Measurements from ENCODE around the gene SUSD1.

SUSD1 gene

DNA sequence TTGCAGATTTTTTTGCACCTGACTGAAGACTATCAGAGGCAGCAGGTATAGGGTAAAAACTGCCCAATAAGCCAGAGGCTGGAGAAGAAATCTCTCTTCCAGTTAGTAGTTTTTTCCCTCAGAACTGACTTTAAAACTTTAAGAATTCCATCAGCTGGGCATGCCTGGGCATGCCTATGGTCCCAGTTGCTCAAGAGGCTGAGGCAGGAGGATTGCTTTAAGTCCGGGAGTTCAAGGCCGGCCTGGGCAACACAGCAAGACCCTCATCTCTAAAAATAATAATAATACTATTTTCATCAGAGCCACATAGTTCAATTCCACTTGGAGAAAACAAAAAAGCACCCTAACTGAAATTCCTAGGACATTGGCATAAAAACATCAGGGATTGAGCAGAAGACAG, 30.3 kb downstream of the SUSD1 start:
- Histone ChIP-seq H3K4me1 (ENCODE audit: insufficient read depth, low read length) (no peaks in the 10 kb centered on the region), H3K4me3 (ENCODE audit: low read depth in 1 of 2, low read length in 2 of 2) (no peak overlapping the region), H3K9me3 (ENCODE audit: insufficient read depth, low read length, severe bottlenecking) (no peaks in the 10 kb centered on the region), H3K36me3 (ENCODE audit: insufficient read depth, low read length) (peaks cover 4% of the 10 kb centered on the region), H3K27ac (ENCODE audit: low read length) (no peak overlapping the region), H2AFZ (ENCODE audit: low read depth, low read length) (no peak overlapping the region), H3K27me3 (ENCODE audit: insufficient read depth, low read length, poor library complexity) (no peaks in the 10 kb centered on the region), H3K79me2 (ENCODE audit: insufficient read depth, low read length) (no peaks in the 10 kb centered on the region), H3K4me2 (ENCODE audit: insufficient read depth, low read length) (no peak overlapping the region), H4K20me1 (ENCODE audit: insufficient read depth, low read length) (no peaks in the 10 kb centered on the region), H3K9ac (ENCODE audit: low read depth, low read length) (no peak overlapping the region)
- DNase-seq = no peak
- TF ChIP-seq, protein P1, sequence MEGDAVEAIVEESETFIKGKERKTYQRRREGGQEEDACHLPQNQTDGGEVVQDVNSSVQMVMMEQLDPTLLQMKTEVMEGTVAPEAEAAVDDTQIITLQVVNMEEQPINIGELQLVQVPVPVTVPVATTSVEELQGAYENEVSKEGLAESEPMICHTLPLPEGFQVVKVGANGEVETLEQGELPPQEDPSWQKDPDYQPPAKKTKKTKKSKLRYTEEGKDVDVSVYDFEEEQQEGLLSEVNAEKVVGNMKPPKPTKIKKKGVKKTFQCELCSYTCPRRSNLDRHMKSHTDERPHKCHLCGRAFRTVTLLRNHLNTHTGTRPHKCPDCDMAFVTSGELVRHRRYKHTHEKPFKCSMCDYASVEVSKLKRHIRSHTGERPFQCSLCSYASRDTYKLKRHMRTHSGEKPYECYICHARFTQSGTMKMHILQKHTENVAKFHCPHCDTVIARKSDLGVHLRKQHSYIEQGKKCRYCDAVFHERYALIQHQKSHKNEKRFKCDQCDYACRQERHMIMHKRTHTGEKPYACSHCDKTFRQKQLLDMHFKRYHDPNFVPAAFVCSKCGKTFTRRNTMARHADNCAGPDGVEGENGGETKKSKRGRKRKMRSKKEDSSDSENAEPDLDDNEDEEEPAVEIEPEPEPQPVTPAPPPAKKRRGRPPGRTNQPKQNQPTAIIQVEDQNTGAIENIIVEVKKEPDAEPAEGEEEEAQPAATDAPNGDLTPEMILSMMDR (IDR thresholded peaks at IDR 0.05; ENCODE audit: borderline replicate concordance, extremely low read depth, low read length, poor library complexity, severe bottlenecking) = no peak
- no peak for TF ChIP-seq EZH2 (IDR thresholded peaks at IDR 0.05; ENCODE audit: borderline replicate concordance, low read depth, low read length, severe bottlenecking)
- ATAC-seq (ENCODE audit: insufficient read depth, low read depth) = no peak

GRCh38 chr9:112142420-112142819, 32.7 kb downstream of the SUSD1 start:
- no peaks in the 10 kb centered on the region for H3K9me3 ChIP-seq (ENCODE audit: insufficient read depth, low read length, severe bottlenecking)
- peaks cover 4% of the 10 kb centered on the region for H3K36me3 ChIP-seq (ENCODE audit: insufficient read depth, low read length)
- H2AFZ ChIP-seq (ENCODE audit: low read depth, low read length) = no peak overlapping the region
- H3K27me3 ChIP-seq (ENCODE audit: insufficient read depth, low read length, poor library complexity) = no peaks in the 10 kb centered on the region
- H3K27ac ChIP-seq (ENCODE audit: low read length) = no peak overlapping the region
- no peak overlapping the region for H3K4me3 ChIP-seq (ENCODE audit: low read depth in 1 of 2, low read length in 2 of 2)
- ATAC-seq (ENCODE audit: insufficient read depth, low read depth) (no peak), DNase-seq (no peak)
- H3K4me2 ChIP-seq (ENCODE audit: insufficient read depth, low read length) = no peak overlapping the region
- no peaks in the 10 kb centered on the region for H3K79me2 ChIP-seq (ENCODE audit: insufficient read depth, low read length)
- H3K4me1 ChIP-seq (ENCODE audit: insufficient read depth, low read length) = no peaks in the 10 kb centered on the region
- H3K9ac ChIP-seq (ENCODE audit: low read depth, low read length) = no peak overlapping the region
- H4K20me1 ChIP-seq (ENCODE audit: insufficient read depth, low read length) = no peaks in the 10 kb centered on the region
- no peak for TF ChIP-seq EZH2 (IDR thresholded peaks at IDR 0.05; ENCODE audit: borderline replicate concordance, low read depth, low read length, severe bottlenecking)
- TF ChIP-seq, protein P1 (IDR thresholded peaks at IDR 0.05; ENCODE audit: borderline replicate concordance, extremely low read depth, low read length, poor library complexity, severe bottlenecking) = no peak

DNA sequence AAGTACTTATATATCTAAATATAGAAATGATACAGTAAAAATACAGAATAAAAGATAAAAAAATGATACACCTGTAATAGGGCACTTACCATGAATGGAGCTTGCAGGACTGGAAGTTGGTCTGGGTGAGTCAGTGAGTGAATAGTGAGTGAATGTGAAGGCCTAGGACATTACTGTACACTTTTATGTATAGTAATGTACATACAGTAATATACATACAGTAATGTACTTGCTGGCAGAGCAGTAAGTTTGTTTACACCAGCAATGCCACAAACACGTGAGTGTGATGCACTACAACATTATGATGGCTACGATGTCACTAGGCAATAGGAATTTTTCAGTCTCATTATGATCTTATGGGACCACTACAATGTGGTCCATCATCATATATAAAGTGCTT, 34.2 kb downstream of the SUSD1 start:
- H2AFZ ChIP-seq (ENCODE audit: low read depth, low read length) = no peak overlapping the region
- H3K4me3 ChIP-seq (ENCODE audit: low read depth in 1 of 2, low read length in 2 of 2) = no peak overlapping the region
- H3K4me1 ChIP-seq (ENCODE audit: insufficient read depth, low read length) = no peaks in the 10 kb centered on the region
- DNase-seq = no peak
- no peaks in the 10 kb centered on the region for H4K20me1 ChIP-seq (ENCODE audit: insufficient read depth, low read length)
- H3K79me2 ChIP-seq (ENCODE audit: insufficient read depth, low read length) = no peaks in the 10 kb centered on the region
- H3K27ac ChIP-seq (ENCODE audit: low read length) = no peak overlapping the region
- no peak for ATAC-seq (ENCODE audit: insufficient read depth, low read depth)
- H3K36me3 ChIP-seq (ENCODE audit: insufficient read depth, low read length) = peaks cover 4% of the 10 kb centered on the region
- H3K4me2 ChIP-seq (ENCODE audit: insufficient read depth, low read length) = no peak overlapping the region
- H3K27me3 ChIP-seq (ENCODE audit: insufficient read depth, low read length, poor library complexity) = no peaks in the 10 kb centered on the region
- no peaks in the 10 kb centered on the region for H3K9me3 ChIP-seq (ENCODE audit: insufficient read depth, low read length, severe bottlenecking)
- H3K9ac ChIP-seq (ENCODE audit: low read depth, low read length) = no peak overlapping the region
- TF ChIP-seq EZH2 (IDR thresholded peaks at IDR 0.05; ENCODE audit: borderline replicate concordance, low read depth, low read length, severe bottlenecking) = no peak
- TF ChIP-seq, protein P1 (IDR thresholded peaks at IDR 0.05; ENCODE audit: borderline replicate concordance, extremely low read depth, low read length, poor library complexity, severe bottlenecking) = no peak

DNA sequence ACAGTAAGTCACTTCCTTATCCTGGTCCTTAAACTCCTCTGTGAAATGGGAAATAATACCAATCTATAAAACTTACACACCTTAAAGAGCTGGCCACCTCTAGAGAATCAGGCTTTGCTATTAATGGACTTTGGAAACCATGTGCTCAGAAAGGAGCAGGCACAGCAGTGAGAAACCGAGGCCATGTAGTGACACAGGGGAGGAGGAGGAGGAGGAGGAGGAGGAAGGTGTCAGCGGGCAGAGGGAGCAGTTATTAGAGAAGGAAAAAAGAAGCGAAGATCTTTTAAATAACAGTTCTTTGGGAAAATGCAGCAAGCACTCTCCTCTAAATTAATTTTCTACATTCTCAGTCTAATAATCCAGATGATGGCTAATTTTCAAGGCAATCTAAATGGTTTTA, 38.0 kb downstream of the SUSD1 start:
- Histone ChIP-seq H3K36me3 (ENCODE audit: insufficient read depth, low read length) (no peaks in the 10 kb centered on the region; the same call in none of the 2 replicates), H3K4me1 (ENCODE audit: insufficient read depth, low read length) (no peaks in the 10 kb centered on the region), H3K79me2 (ENCODE audit: insufficient read depth, low read length) (no peaks in the 10 kb centered on the region), H3K4me3 (ENCODE audit: low read depth in 1 of 2, low read length in 2 of 2) (no peak overlapping the region), H2AFZ (ENCODE audit: low read depth, low read length) (no peak overlapping the region), H3K9me3 (ENCODE audit: insufficient read depth, low read length, severe bottlenecking) (no peaks in the 10 kb centered on the region), H3K27me3 (ENCODE audit: insufficient read depth, low read length, poor library complexity) (no peaks in the 10 kb centered on the region), H3K27ac (ENCODE audit: low read length) (no peak overlapping the region), H3K9ac (ENCODE audit: low read depth, low read length) (no peak overlapping the region), H4K20me1 (ENCODE audit: insufficient read depth, low read length) (no peaks in the 10 kb centered on the region), H3K4me2 (ENCODE audit: insufficient read depth, low read length) (no peak overlapping the region)
- ATAC-seq (ENCODE audit: insufficient read depth, low read depth) (no peak), DNase-seq (no peak)
- TF ChIP-seq EZH2 (IDR thresholded peaks at IDR 0.05; ENCODE audit: borderline replicate concordance, low read depth, low read length, severe bottlenecking) = no peak
- TF ChIP-seq, protein P1 (IDR thresholded peaks at IDR 0.05; ENCODE audit: borderline replicate concordance, extremely low read depth, low read length, poor library complexity, severe bottlenecking) = no peak

All from DND-41 (cell line).